HG03575 (cell line): ENCODE results near the gene EZR.
A peak's percentile ranks its signal among the peaks of the same experiment; 100 is the strongest.

Source experiments
- ATAC-seq: cut with Tn5 transposase; IDR thresholded peaks from one replicate; pipeline ENCODE4 v1.9.1; 2021; ENCODE audit not compliant: unreplicated experiment, insufficient number of reproducible peaks, low FRiP score; ENCODE audit errors: extremely low read depth

Gene EZR

GRCh38 chr6:158819213-158819976 lies at the start of gene EZR:
Gene EZR, minus strand, starts transcription at chr6:158819368. Its CDS starts 1,275 bp downstream, at chr6:158818093.
- no peak for ATAC-seq

GRCh38 chr6:158868122-158868480 lies 48.9 kb upstream of the EZR start:
- ATAC-seq, result no peak

- no peak for ATAC-seq
Measured at GRCh38 chr6:158867381-158868121, 48.4 kb upstream of the EZR start.

GRCh38 chr6:158865769-158866168 lies 46.6 kb upstream of the EZR start:
- ATAC-seq, result no peak

- ATAC-seq, result no peak
Measured at GRCh38 chr6:158863646-158864045, 44.5 kb upstream of the EZR start.

GRCh38 chr6:158861686-158862381 lies 42.7 kb upstream of the EZR start:
- ATAC-seq, result no peak

- ATAC-seq, result no peak
Measured at GRCh38 chr6:158860279-158860865, 41.2 kb upstream of the EZR start.

GRCh38 chr6:158856261-158856660 lies 37.1 kb upstream of the EZR start:
- no peak for ATAC-seq

GRCh38 chr6:158854214-158855101 lies 35.3 kb upstream of the EZR start:
- no peak for ATAC-seq

GRCh38 chr6:158853880-158854213 lies 34.7 kb upstream of the EZR start:
- no peak for ATAC-seq

GRCh38 chr6:158853072-158853879 lies 34.1 kb upstream of the EZR start:
- peak; percentile 68 for ATAC-seq

- ATAC-seq, result no peak
Measured at GRCh38 chr6:158852312-158853071, 33.3 kb upstream of the EZR start.

- no peak for ATAC-seq
Measured at GRCh38 chr6:158850807-158851115, 31.6 kb upstream of the EZR start.

GRCh38 chr6:158849899-158850806 lies 31.0 kb upstream of the EZR start:
- no peak for ATAC-seq

- no peak for ATAC-seq
Measured at GRCh38 chr6:158848490-158848895, 29.3 kb upstream of the EZR start.

GRCh38 chr6:158847786-158848185 lies 28.6 kb upstream of the EZR start:
- no peak for ATAC-seq
